SH-SY5Y (cell line): ENCODE results near the gene HK3.

Experiments
- GATA2 ChIP-seq: IDR thresholded peaks from 2 replicates; pipeline ENCODE4 v1.6.1; 2011; ENCODE audit warnings: mild to moderate bottlenecking, low read depth, low read length
- GATA3 ChIP-seq: IDR thresholded peaks from 2 replicates; pipeline ENCODE4 v1.6.1; 2011; ENCODE audit warnings: low read depth, mild to moderate bottlenecking, low read length, moderate library complexity

The HK3 gene

GRCh38 chr5:176857894-176858273, 41.3 kb downstream of the HK3 start:
- no peak for TF ChIP-seq GATA3

GRCh38 chr5:176857216-176857893, 41.8 kb downstream of the HK3 start:
- TF ChIP-seq GATA2 (no peak), GATA3 (no peak)

- no peak for TF ChIP-seq GATA2
These were observed 42.4 kb downstream of the HK3 start for GRCh38 chr5:176856746-176857145.

- no peak for TF ChIP-seq GATA3
These were observed 43.5 kb downstream of the HK3 start for GRCh38 chr5:176855598-176855997.

- TF ChIP-seq GATA2 (no peak), GATA3 (no peak)
These were observed 45.0 kb downstream of the HK3 start for GRCh38 chr5:176854164-176854563.

GRCh38 chr5:176853151-176853778, 45.9 kb downstream of the HK3 start:
- no peak for TF ChIP-seq GATA2
- TF ChIP-seq GATA3, result no peak

GRCh38 chr5:176851871-176852658, 47.1 kb downstream of the HK3 start:
- TF ChIP-seq GATA3 (no peak), GATA2 (no peak)

- TF ChIP-seq GATA2 (no peak), GATA3 (no peak)
These were observed 47.8 kb downstream of the HK3 start for GRCh38 chr5:176851380-176851779.

- TF ChIP-seq GATA3 (no peak), GATA2 (no peak)
These were observed 48.5 kb downstream of the HK3 start for GRCh38 chr5:176850371-176851245.

GRCh38 chr5:176849611-176850227, 49.4 kb downstream of the HK3 start:
- TF ChIP-seq GATA3 (no peak), GATA2 (no peak)

- TF ChIP-seq GATA3 (no peak), GATA2 (no peak)
These were observed 50.5 kb downstream of the HK3 start for GRCh38 chr5:176848651-176849050.

GRCh38 chr5:176847726-176848290, 51.3 kb downstream of the HK3 start:
- TF ChIP-seq GATA2, result no peak
- TF ChIP-seq GATA3, result no peak

GRCh38 chr5:176847148-176847547, 52.0 kb downstream of the HK3 start:
- no peak for TF ChIP-seq GATA3
